ENCODE results near the gene RAI14. TPM values are rescaled to one million over a fixed set of nuclear protein-coding genes. Genes with fewer than 3 reads are reported as not detected.

The RAI14 gene
- total RNA-seq, 1 donor from 2014 or later: 1.2 TPM

- Mint-ChIP-seq H3K4me3 (no peak overlapping the region), H3K9me3 (no peaks in the 10 kb centered on the region), H3K36me3 (ENCODE audit: low read depth) (no peaks in the 10 kb centered on the region), H3K27me3 (ENCODE audit: insufficient read depth) (peaks cover 2% of the 10 kb centered on the region), H3K4me1 (ENCODE audit: low read depth) (no peaks in the 10 kb centered on the region), H3K27ac (no peak overlapping the region)
- no peak for DNase-seq (ENCODE audit: low spot score)
- intact Hi-C loops (cut with micrococcal nuclease): no loop called here
Observed at GRCh38 chr5:34624691-34625090, 31.4 kb upstream of the RAI14 start.

GRCh38 chr5:34625246-34625645 lies 30.9 kb upstream of the RAI14 start:
- Mint-ChIP-seq H3K27ac (no peak overlapping the region), H3K9me3 (no peaks in the 10 kb centered on the region), H3K36me3 (ENCODE audit: low read depth) (no peaks in the 10 kb centered on the region), H3K4me1 (ENCODE audit: low read depth) (no peaks in the 10 kb centered on the region), H3K27me3 (ENCODE audit: insufficient read depth) (peaks cover 6% of the 10 kb centered on the region), H3K4me3 (no peak overlapping the region)
- DNase-seq (ENCODE audit: low spot score): no peak
- intact Hi-C loops (cut with micrococcal nuclease): no loop called here

- no peak for DNase-seq (ENCODE audit: low spot score)
- Mint-ChIP-seq H3K27ac (no peak overlapping the region), H3K4me1 (ENCODE audit: low read depth) (no peaks in the 10 kb centered on the region), H3K9me3 (no peaks in the 10 kb centered on the region), H3K27me3 (ENCODE audit: insufficient read depth) (peaks cover 6% of the 10 kb centered on the region), H3K36me3 (ENCODE audit: low read depth) (no peaks in the 10 kb centered on the region), H3K4me3 (no peak overlapping the region)
- intact Hi-C loops (cut with micrococcal nuclease): no loop called here
Observed at GRCh38 chr5:34626036-34626435, 30.1 kb upstream of the RAI14 start.

DNA sequence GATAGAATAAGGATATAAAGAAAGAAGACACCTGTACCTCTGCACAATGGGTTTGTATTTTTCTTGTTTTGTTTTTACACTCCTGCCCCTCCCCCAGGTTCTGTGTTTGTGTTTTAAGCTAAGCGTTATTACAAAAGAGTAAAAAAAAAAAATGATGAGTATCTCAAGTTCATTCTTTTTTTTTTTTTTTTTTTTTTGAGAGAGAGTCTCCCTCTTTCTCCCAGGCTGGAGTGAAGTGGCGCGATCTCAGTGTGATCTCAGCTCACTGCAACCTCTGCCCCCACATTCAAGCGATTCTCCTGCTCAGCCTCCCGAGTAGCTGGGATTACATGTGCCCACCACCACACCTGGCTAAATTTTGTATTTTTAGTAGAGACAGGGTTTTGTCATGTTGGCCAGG lies 29.4 kb upstream of the RAI14 start:
- H3K36me3 Mint-ChIP-seq (ENCODE audit: low read depth): no peaks in the 10 kb centered on the region
- no peaks in the 10 kb centered on the region for H3K4me1 Mint-ChIP-seq (ENCODE audit: low read depth)
- DNase-seq (ENCODE audit: low spot score): no peak
- no peak overlapping the region for H3K4me3 Mint-ChIP-seq
- no peak overlapping the region for H3K27ac Mint-ChIP-seq
- no peaks in the 10 kb centered on the region for H3K9me3 Mint-ChIP-seq
- intact Hi-C loops (cut with micrococcal nuclease): no loop called here
- H3K27me3 Mint-ChIP-seq (ENCODE audit: insufficient read depth): peaks cover 6% of the 10 kb centered on the region

- no peak for DNase-seq (ENCODE audit: low spot score)
- no peaks in the 10 kb centered on the region for H3K4me1 Mint-ChIP-seq (ENCODE audit: low read depth)
- no peaks in the 10 kb centered on the region for H3K36me3 Mint-ChIP-seq (ENCODE audit: low read depth)
- H3K9me3 Mint-ChIP-seq: no peaks in the 10 kb centered on the region
- intact Hi-C loops (cut with micrococcal nuclease): no loop called here
- peaks cover 6% of the 10 kb centered on the region for H3K27me3 Mint-ChIP-seq (ENCODE audit: insufficient read depth)
- no peak overlapping the region for H3K27ac Mint-ChIP-seq
- H3K4me3 Mint-ChIP-seq: no peak overlapping the region
Observed at GRCh38 chr5:34627794-34628193, 28.3 kb upstream of the RAI14 start.

- Mint-ChIP-seq H3K27ac (no peak overlapping the region), H3K9me3 (no peaks in the 10 kb centered on the region)
- intact Hi-C loops (cut with micrococcal nuclease): no loop called here
Observed at GRCh38 chr5:34628373-34628772, 27.8 kb upstream of the RAI14 start.

DNA sequence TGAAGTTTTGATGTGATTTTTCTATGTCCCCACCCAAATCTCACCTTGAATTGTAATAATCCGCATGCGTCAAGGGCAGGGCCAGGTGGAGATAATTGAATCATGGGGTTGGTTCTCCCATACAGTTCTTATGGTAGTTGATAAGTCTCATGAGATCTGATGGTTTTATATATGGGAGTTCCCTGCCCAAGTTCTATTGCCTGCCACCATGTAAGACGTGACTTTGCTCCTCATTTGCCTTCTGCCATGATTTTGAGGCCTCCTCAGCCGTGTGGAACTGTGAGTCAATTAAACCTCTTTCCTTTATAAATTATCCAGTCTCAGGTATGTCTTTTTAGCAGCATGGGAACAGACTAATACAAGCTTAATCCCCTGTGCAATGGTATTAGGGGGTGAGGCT lies 25.5 kb upstream of the RAI14 start:
- H3K27ac Mint-ChIP-seq: no peak overlapping the region

More at GRCh38 chr5:34628373-34628772, 27.8 kb upstream of the RAI14 start:
- H3K4me1 Mint-ChIP-seq (ENCODE audit: low read depth): no peaks in the 10 kb centered on the region
- H3K36me3 Mint-ChIP-seq (ENCODE audit: low read depth): no peaks in the 10 kb centered on the region
- peaks cover 6% of the 10 kb centered on the region for H3K27me3 Mint-ChIP-seq (ENCODE audit: insufficient read depth)
- DNase-seq (ENCODE audit: low spot score): no peak
- no peak overlapping the region for H3K4me3 Mint-ChIP-seq

DNA sequence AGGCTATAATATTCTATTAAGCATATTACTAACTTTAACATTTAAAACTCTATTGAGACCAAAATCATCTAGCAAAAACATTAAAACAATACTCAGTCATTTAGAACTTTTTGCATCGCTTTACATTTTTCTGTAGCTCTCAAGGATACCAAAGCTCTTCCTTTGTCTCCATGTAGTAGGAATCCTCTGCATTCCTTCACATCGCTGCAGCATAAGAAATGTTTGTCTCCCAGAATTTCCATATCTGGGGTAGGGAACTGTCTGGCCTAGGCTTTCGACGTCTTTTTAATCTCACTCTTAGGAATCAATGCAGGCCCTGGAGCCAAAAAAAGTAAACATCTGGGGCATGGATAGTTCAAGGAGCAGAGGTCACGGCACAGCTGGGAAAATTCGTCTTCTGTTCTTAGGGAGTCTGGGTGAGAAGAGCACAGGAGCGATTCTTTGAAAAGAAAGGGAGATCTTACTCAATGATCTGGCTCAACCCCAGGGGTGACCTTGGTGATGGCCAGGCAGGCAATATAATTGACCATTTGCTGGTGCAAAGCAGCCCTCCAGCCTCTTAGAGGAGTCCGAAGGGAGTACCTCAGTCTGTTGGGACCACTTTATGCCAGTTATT lies 23.2 kb upstream of the RAI14 start:
- no peaks in the 10 kb centered on the region for H3K9me3 Mint-ChIP-seq
- no peaks in the 10 kb centered on the region for H3K36me3 Mint-ChIP-seq (ENCODE audit: low read depth)
- no peak overlapping the region for H3K27ac Mint-ChIP-seq
- intact Hi-C loops (cut with micrococcal nuclease): no loop called here
- no peak for DNase-seq (ENCODE audit: low spot score)
- no peak overlapping the region for H3K4me3 Mint-ChIP-seq
- peaks cover 6% of the 10 kb centered on the region for H3K27me3 Mint-ChIP-seq (ENCODE audit: insufficient read depth)
- no peaks in the 10 kb centered on the region for H3K4me1 Mint-ChIP-seq (ENCODE audit: low read depth)

More for the DNA sequence above, 25.5 kb upstream of the RAI14 start:
- Mint-ChIP-seq H3K4me3 (no peak overlapping the region), H3K36me3 (ENCODE audit: low read depth) (no peaks in the 10 kb centered on the region), H3K4me1 (ENCODE audit: low read depth) (no peaks in the 10 kb centered on the region), H3K27me3 (ENCODE audit: insufficient read depth) (peaks cover 6% of the 10 kb centered on the region), H3K9me3 (no peaks in the 10 kb centered on the region)
- intact Hi-C loops (cut with micrococcal nuclease): no loop called here
- DNase-seq (ENCODE audit: low spot score): no peak

DNA sequence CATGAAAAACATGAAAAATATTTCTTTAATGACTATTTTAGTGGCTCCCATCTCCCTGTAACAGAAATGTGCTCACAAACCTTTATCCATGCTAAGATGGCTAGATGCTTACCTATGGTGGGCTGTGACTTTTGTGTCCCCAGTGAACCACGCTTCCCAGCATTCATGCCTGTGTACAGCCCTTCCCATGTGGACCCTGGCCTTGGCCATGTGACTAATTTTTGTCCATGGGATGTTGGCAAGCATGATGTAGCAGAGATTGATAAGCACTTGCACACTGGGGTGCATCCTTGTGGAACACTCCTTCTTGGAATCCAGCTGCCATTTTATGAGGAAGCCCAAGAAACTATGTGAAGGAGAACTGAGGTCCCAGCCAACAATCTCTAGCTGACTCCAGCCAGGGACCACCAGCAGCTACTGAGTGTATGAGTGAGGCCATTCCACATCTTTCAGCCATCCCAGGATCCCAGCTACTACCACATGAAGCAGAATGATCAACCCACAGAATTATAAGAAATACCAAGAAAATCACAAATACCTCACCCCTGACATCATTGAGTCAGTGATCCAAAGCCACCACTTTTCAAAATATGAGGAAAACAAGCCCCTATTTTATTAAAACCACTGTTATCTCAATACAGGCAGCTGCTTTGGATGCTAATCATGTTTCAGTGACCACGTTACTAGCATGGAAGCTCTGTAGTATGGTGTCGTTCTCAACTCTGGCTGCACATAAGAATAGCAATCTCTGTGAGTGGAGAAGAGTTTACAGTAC lies 16.1 kb upstream of the RAI14 start:
- no peak for DNase-seq (ENCODE audit: low spot score)
- no peak overlapping the region for H3K4me3 Mint-ChIP-seq
- no peaks in the 10 kb centered on the region for H3K9me3 Mint-ChIP-seq
- H3K36me3 Mint-ChIP-seq (ENCODE audit: low read depth): no peaks in the 10 kb centered on the region
- no peaks in the 10 kb centered on the region for H3K4me1 Mint-ChIP-seq (ENCODE audit: low read depth)
- peaks cover 3% of the 10 kb centered on the region for H3K27me3 Mint-ChIP-seq (ENCODE audit: insufficient read depth)
- H3K27ac Mint-ChIP-seq: no peak overlapping the region
- intact Hi-C loops (cut with micrococcal nuclease): no loop called here

DNA sequence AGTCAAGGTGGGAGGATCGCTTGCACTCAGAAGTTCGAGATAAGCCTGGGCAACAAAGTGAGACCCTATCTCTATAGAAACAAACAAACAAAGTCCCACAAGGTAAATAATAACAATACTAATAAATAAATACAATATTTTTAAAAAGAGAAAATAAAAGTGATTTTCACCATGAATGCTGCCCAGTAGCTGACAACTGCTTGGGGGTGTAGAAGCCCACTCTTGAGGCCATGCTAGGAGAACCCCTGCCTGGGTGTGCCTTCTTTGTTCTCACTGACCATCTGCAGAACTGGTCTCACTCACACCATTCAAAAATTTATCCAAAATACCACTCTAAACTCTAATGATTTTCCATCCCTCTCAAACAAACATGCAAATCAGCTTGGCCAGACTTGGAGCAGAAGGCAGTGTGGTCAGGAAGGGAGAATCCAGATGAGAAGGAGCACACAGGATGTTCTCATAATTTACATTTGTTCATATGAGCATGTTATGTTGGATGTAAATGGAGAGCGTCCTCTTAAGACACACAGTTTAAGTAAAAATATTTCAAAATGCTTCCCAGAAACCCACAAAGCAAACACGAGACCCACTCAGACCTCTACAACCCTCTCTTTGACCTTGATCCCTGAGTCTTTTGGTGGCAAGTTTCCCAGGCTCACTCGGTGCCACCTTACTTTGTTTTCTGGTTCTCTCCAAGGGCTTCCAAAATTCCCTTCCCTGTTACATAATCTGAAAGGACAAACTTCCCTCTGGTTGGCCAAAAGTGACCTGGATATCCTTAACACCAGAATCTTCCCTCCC lies 7.9 kb upstream of the RAI14 start:
- DNase-seq (ENCODE audit: low spot score): no peak
- Mint-ChIP-seq H3K27ac (no peak overlapping the region), H3K27me3 (ENCODE audit: insufficient read depth) (peaks cover 16% of the 10 kb centered on the region), H3K4me1 (ENCODE audit: low read depth) (no peaks in the 10 kb centered on the region), H3K36me3 (ENCODE audit: low read depth) (no peaks in the 10 kb centered on the region), H3K4me3 (no peak overlapping the region), H3K9me3 (no peaks in the 10 kb centered on the region)
- intact Hi-C loops (cut with micrococcal nuclease): no loop called here

DNA sequence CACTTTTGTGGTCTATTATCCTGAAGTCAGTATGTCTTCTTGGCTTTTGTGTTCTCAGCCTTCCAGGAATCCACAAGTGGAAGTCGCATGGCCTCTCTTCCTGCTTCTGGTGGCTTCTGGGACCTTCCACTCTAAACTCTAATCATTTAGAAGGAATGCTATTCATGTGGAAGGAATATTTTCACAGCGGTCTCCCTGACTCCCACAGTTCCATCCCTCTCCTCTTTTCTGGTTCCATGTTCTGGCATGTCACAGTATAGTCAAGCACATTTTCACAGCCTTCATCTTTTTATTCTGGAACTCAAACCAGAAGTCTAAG lies 7.3 kb upstream of the RAI14 start:
- Mint-ChIP-seq H3K27ac (no peak overlapping the region), H3K36me3 (ENCODE audit: low read depth) (no peaks in the 10 kb centered on the region), H3K4me1 (ENCODE audit: low read depth) (no peaks in the 10 kb centered on the region), H3K9me3 (no peaks in the 10 kb centered on the region), H3K27me3 (ENCODE audit: insufficient read depth) (peaks cover 21% of the 10 kb centered on the region), H3K4me3 (no peak overlapping the region)
- no peak for DNase-seq (ENCODE audit: low spot score)
- intact Hi-C loops (cut with micrococcal nuclease): no loop called here

GRCh38 chr5:34651791-34652190 lies 4.3 kb upstream of the RAI14 start:
- H3K27me3 Mint-ChIP-seq (ENCODE audit: insufficient read depth): peaks cover 39% of the 10 kb centered on the region
- DNase-seq (ENCODE audit: low spot score): no peak
- intact Hi-C loops (cut with micrococcal nuclease): loop anchor here (10.0 kb wide), 1 partner anchor 127 kb away; no protein-coding TSS in a partner anchor

DNA sequence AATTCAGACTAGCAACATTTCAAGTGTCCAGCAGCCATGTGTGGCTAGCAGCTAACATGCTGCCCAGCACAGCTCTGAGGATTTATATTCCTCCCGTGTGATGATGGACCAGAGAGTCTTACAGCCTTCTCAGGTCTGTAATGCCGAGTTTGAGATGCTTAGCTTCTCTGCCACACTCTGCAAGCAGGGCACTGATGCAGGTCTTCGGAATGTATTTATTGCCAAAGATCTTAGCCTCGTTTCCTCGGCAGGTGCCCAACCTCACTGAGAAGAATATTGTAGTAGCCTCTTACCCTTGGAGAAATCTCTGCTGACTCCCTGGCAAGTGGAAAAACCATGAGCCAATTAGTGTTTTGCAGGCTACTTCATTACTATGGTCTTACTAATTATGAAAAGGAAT lies 3.7 kb upstream of the RAI14 start:
- Mint-ChIP-seq H3K4me3 (no peak overlapping the region), H3K27me3 (ENCODE audit: insufficient read depth) (peaks cover 42% of the 10 kb centered on the region), H3K36me3 (ENCODE audit: low read depth) (peaks cover 2% of the 10 kb centered on the region), H3K9me3 (no peaks in the 10 kb centered on the region), H3K4me1 (ENCODE audit: low read depth) (peaks cover 12% of the 10 kb centered on the region), H3K27ac (no peak overlapping the region)
- no peak for DNase-seq (ENCODE audit: low spot score)
- intact Hi-C loops (cut with micrococcal nuclease): loop anchor here (10.0 kb wide), 1 partner anchor 128 kb away; no protein-coding TSS in a partner anchor

More at GRCh38 chr5:34651791-34652190, 4.3 kb upstream of the RAI14 start:
- Mint-ChIP-seq H3K9me3 (no peaks in the 10 kb centered on the region), H3K4me3 (no peak overlapping the region), H3K4me1 (ENCODE audit: low read depth) (peaks cover 9% of the 10 kb centered on the region), H3K27ac (no peak overlapping the region), H3K36me3 (ENCODE audit: low read depth) (peaks cover 2% of the 10 kb centered on the region)

All from activated T-helper 1 cell treated with anti-CD3 and anti-CD28 coated beads, Interleukin-12 subunit alpha, Interleukin-12 subunit beta, Interleukin-2, Interleukin-4 antibody, amounts not matched to agents 30 ng/mL and 10 ng/mL and 1 ng/mL, durations not matched to agents 14 hours and 24 hours and 36 hours (primary cell).